ENCODE data around the gene GNE.
"Not testable (repeated sequence)": the region's sequence is repeated elsewhere in the genome, so short reads cannot be mapped to it uniquely, and the experiment has no call there.

The GNE gene

GRCh38 chr9:36268007-36268427 is 9.8 kb upstream of the GNE start:
- no peak for DNase-seq (ENCODE audit: low spot score)

GRCh38 chr9:36264896-36265295 is 6.6 kb upstream of the GNE start:
- DNase-seq (ENCODE audit: low spot score): no peak

- no peak for DNase-seq (ENCODE audit: low spot score)
Measured at GRCh38 chr9:36263683-36264082, 5.4 kb upstream of the GNE start.

- peak; percentile 30 for DNase-seq (ENCODE audit: low spot score)
Measured at GRCh38 chr9:36258996-36259533, 817 bp upstream of the GNE start.

DNA sequence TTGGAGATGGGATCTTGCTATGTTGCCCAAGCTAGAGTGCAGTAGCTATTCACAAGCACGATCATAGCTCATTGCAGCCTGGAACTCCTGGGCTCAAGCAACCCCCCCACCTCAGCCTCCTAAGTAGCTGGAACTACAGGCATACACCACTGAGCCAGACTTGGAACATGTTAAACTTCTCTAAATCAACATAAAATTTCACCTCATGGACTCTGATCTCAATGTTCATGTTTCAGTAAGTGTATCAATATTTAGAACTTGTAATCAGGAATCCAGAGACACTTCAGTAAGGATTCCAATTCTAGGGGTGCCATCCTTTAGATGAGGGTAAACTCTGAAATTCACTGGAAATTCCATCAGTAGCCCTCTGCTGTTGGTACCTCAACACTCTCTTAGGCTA is 6.8 kb downstream of the GNE start:
- no peak for DNase-seq (ENCODE audit: low spot score)

- DNase-seq (ENCODE audit: low spot score): no peak
Measured at GRCh38 chr9:36250079-36250478, 8.2 kb downstream of the GNE start.

- DNase-seq (ENCODE audit: low spot score): no peak
Measured at GRCh38 chr9:36249189-36249588, 9.1 kb downstream of the GNE start.

- peak; percentile 13 for DNase-seq (ENCODE audit: low spot score)
Measured at GRCh38 chr9:36248061-36248460, 10.2 kb downstream of the GNE start.

DNA sequence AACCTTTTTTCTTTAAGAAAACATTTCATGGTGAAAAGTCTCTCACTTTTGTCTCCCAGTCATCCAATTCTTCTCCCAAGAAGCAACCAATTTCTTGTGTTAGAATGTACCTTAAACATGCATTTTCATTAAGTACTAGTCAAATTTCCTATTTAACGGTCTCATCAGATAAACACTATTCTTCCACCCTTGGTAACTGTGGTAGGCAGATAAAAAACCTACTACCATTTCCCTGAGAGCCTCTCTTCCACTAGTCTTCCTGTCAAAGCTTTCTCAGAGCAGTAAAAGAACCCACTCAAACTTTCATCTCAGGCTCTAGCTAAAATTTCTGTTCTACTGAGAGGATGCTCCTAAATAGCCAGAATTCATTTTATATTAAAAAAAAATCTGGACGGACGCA is 10.9 kb downstream of the GNE start:
- DNase-seq (ENCODE audit: low spot score): no peak

DNA sequence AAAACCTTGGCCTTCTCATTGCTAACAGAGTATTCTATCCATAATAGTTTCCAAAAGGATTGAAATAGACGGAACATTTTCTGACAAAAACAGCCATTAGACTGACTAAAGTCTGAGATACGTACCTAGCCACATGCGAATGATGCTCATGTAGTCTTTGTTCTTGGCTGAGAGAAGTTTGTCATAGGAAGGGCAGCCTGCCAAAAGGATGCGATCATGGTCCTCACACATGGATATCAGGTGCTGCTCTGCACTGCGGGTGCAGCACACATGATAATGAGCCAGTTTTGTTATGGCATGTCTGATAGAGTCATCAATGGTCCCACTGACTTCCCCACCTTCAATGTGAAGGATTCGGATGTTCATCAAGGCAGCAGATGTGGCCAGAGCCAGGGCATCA is 12.3 kb downstream of the GNE start:
- DNase-seq (ENCODE audit: low spot score): peak; percentile 8

GRCh38 chr9:36239675-36240074 is 18.6 kb downstream of the GNE start:
- not testable (repeated sequence) for DNase-seq (ENCODE audit: low spot score)

DNA sequence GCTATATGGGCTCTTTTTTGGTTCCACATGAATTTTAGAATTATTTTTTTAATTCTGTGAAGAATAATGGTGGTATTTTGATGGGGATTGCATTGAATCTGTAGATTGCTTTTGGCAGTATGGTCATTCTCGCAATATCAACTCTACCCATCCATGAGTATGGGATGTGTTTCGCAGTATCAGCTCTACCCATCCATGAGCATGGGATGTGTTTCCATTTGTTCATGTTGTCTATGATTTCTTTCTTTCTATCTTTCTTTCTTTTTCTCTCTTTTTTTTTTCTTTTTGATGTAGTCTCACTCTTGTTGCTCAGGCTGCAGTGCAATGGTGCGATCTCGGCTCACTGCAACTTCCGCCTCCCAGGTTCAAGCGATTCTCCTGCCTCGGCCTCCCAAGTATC is 19.0 kb downstream of the GNE start:
- DNase-seq (ENCODE audit: low spot score): not testable (repeated sequence)

GRCh38 chr9:36237230-36237629 is 21.0 kb downstream of the GNE start:
- DNase-seq (ENCODE audit: low spot score): no peak

GRCh38 chr9:36222449-36222848 is 35.8 kb downstream of the GNE start:
- DNase-seq (ENCODE audit: low spot score): no peak

GRCh38 chr9:36221667-36222066 is 36.6 kb downstream of the GNE start:
- DNase-seq (ENCODE audit: low spot score): no peak

- DNase-seq (ENCODE audit: low spot score): peak; percentile 57
Measured at GRCh38 chr9:36218411-36218901, 39.8 kb downstream of the GNE start.

DNA sequence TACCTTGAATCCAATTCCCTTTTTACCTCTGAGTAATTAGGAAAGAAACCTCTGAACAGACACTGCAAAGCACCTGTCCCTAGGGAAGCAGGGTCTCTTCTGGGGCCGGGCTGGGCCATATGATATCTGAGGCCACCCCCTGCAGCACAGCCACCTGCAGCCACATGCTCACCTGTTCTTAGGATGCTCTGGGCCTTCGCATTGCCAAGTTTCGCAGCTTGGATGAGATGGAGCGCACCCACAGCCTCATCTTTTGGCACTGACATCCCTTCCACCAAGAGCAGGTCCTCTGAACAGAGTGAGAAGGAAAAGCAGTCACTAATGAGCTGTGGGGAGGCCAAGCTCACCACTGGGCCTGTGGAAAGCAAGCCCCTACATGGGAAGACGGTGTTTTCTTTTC is 40.2 kb downstream of the GNE start:
- DNase-seq (ENCODE audit: low spot score): peak; percentile 85

- no peak for DNase-seq (ENCODE audit: low spot score)
Measured at GRCh38 chr9:36217256-36217968, 40.8 kb downstream of the GNE start.

- DNase-seq (ENCODE audit: low spot score): no peak
Measured at GRCh38 chr9:36214571-36214970, 43.7 kb downstream of the GNE start.

DNA sequence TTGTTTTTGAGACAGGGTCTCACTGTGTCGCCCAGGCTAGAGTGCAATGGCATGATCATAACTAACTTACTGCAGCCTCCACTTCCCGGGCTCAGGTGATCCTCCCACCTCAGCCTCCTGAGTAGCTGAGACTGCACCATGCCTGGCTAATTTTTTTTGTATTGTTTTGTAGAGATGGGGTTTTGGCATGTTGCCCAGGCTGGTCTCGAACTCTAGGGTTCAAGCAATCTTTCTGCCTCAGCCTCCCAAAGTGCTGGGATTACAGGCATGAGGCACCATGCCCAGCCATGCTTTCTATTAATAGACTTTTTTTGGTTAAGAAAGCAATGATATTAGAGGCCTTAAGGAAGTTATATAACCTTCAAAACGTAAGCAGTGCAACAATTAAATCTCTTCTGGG is 44.3 kb downstream of the GNE start:
- DNase-seq (ENCODE audit: low spot score): no peak

DNA sequence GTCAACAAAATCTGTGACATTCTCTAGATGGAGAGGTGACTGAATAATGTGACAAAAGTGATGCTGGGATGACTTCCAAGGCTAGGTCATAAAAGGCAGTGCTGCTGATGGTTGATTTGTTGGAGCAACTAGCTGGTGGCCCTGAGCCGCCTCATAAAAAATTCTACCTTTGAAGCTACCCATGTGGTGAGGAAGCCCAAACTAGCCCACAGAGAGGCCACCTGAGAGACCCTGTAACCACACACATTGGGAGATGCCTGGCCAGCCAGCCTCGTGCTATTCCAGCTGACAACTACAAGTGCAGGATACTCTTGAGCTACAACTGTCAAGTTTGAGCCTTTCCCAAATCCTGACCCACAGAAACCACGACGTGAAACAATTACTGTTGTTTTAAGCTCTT is 44.9 kb downstream of the GNE start:
- DNase-seq (ENCODE audit: low spot score): no peak

DNA sequence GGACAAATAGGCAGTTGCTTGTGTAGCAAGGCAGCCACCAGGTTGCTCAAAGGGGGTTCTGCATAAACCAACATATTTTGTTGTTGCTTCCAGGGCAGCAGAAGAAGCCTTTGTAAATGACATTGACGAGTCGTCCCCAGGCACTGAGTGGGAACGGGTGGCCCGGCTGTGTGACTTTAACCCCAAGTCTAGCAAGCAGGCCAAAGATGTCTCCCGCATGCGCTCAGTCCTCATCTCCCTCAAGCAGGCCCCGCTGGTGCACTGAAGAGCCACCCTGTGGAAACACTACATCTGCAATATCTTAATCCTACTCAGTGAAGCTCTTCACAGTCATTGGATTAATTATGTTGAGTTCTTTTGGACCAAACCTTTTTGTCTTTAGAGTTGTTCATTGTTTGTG is 46.7 kb downstream of the GNE start:
- DNase-seq (ENCODE audit: low spot score): no peak

- no peak for DNase-seq (ENCODE audit: low spot score)
Measured at GRCh38 chr9:36210722-36211121, 47.5 kb downstream of the GNE start.
